ENCODE data around the gene LDLRAD4. TPM values are rescaled to one million over a fixed set of nuclear protein-coding genes. Genes with fewer than 3 reads are reported as not detected.

LDLRAD4 gene
- total RNA-seq, 6 donors from 2014 or later, result 19.5 to 26.6 (median 24.4) TPM

DNA sequence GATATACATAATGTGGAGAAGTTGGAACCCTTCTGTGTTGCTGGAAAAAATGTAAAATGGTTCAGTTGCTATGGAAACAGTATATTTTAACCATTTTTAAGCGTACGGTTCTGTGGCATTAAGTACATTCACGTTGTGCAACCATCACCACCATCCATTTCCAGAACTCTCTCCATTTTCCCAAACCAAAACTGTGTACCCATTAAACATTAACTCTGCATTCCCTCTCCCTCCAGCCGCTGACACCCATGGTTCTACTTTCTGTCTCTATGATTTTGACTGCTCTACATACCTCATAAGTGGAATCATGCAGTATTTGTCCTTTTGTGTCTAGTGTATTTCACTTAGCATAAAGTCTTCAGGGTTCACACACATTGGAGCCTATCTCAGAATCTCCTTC, 67.3 kb downstream of the LDLRAD4 start:
- no peak for TF ChIP-seq POLR2AphosphoS5 (IDR thresholded peaks at IDR 0.05)
- no peak for TF ChIP-seq CTCF (IDR thresholded peaks at IDR 0.05)
- TF ChIP-seq EP300 (IDR thresholded peaks at IDR 0.05), result no peak
- no peak for TF ChIP-seq POLR2A (IDR thresholded peaks at IDR 0.05)
- Histone ChIP-seq H3K36me3 (no peaks in the 10 kb centered on the region), H3K4me1 (no peaks in the 10 kb centered on the region), H3K9me3 (no peaks in the 10 kb centered on the region), H3K27ac (no peak overlapping the region), H3K4me3 (no peak overlapping the region), H3K27me3 (no peaks in the 10 kb centered on the region)
- DNase-seq, result no peak
- ATAC-seq (ENCODE audit: low FRiP score in 2 of 2), result no peak
- 87% methylated on average over 4 of the region's 4 CpGs for WGBS, 2 donors

- 92 to 93% methylated on average over 14 of the region's 14 CpGs for WGBS, 2 donors
- Histone ChIP-seq H3K4me3 (no peak overlapping the region), H3K27ac (no peak overlapping the region), H3K27me3 (no peaks in the 10 kb centered on the region), H3K9me3 (no peaks in the 10 kb centered on the region), H3K4me1 (no peaks in the 10 kb centered on the region), H3K36me3 (no peaks in the 10 kb centered on the region)
- ATAC-seq (ENCODE audit: low FRiP score in 2 of 2) (no peak), DNase-seq (no peak)
- TF ChIP-seq POLR2AphosphoS5 (IDR thresholded peaks at IDR 0.05) (no peak), EP300 (IDR thresholded peaks at IDR 0.05) (no peak), POLR2A (IDR thresholded peaks at IDR 0.05) (no peak), CTCF (IDR thresholded peaks at IDR 0.05) (no peak)
Measured at GRCh38 chr18:13286456-13287125, 68.0 kb downstream of the LDLRAD4 start.

GRCh38 chr18:13287372-13287771, 68.8 kb downstream of the LDLRAD4 start:
- Histone ChIP-seq H3K27me3 (no peaks in the 10 kb centered on the region), H3K4me1 (no peaks in the 10 kb centered on the region), H3K27ac (no peak overlapping the region), H3K9me3 (no peaks in the 10 kb centered on the region), H3K4me3 (no peak overlapping the region), H3K36me3 (no peaks in the 10 kb centered on the region)
- ATAC-seq (ENCODE audit: low FRiP score in 2 of 2) (peak in 1 of 2 donors; percentile 16), DNase-seq (no peak)
- 58 to 79% methylated on average over 6 of the region's 6 CpGs for WGBS, 2 donors
- TF ChIP-seq EP300 (IDR thresholded peaks at IDR 0.05) (no peak), CTCF (IDR thresholded peaks at IDR 0.05) (no peak), POLR2A (IDR thresholded peaks at IDR 0.05) (no peak), POLR2AphosphoS5 (IDR thresholded peaks at IDR 0.05) (no peak)

DNA sequence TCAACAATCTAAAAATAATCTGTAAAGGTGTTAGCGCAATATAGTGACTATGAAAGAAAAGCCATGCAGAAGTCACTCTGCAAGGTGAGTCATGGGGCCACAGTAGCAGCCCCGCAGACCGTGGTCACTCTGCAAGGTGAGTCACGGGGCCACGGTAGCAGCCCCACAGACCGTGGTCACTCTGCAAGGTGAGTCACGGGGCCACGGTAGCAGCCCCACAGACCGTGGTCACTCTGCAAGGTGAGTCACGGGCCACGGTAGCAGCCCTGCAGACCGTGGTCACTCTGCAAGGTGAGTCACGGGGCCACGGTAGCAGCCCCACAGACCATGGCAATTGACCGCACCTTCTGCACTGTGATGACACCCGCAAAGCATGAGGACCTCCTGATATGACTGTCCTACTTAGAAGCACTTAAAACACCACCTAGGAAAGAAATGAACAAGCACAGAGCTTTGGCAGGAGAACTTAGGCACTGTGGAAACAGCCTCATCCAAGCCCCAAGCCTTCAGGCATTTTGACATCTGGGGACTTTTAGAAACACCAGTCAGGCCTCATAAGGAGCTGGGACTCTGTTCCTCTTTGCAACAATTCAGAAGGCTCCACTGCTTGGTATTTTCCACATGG, 70.1 kb downstream of the LDLRAD4 start:
- Histone ChIP-seq H3K9me3 (no peaks in the 10 kb centered on the region), H3K27me3 (no peaks in the 10 kb centered on the region), H3K27ac (no peak overlapping the region), H3K36me3 (no peaks in the 10 kb centered on the region), H3K4me1 (no peaks in the 10 kb centered on the region), H3K4me3 (no peak overlapping the region)
- 73 to 90% methylated on average over 8 to 16 of the region's 16 CpGs for WGBS, 2 donors
- DNase-seq (no peak), ATAC-seq (ENCODE audit: low FRiP score in 2 of 2) (no peak)
- TF ChIP-seq POLR2A (IDR thresholded peaks at IDR 0.05) (no peak), CTCF (IDR thresholded peaks at IDR 0.05) (no peak), EP300 (IDR thresholded peaks at IDR 0.05) (no peak)

Measured in upper lobe of left lung (tissue), 6 donors.